ENCODE results near the gene SAMD9L. TPM values are rescaled to one million over a fixed set of nuclear protein-coding genes. Genes with fewer than 3 reads are reported as not detected.

Gene SAMD9L
- total RNA-seq (2014; rRNA removed; shearing (Covaris generic)): 2.4 and 3.3 TPM in 2 replicates
- 1.5 and 2.5 TPM in 2 replicates for polyA plus RNA-seq (2015; cell fraction: cytosol; rRNA removed)
- 10.6 and 11.0 TPM in 2 replicates for polyA plus RNA-seq (2015; cell fraction: nucleus; rRNA removed)

DNA sequence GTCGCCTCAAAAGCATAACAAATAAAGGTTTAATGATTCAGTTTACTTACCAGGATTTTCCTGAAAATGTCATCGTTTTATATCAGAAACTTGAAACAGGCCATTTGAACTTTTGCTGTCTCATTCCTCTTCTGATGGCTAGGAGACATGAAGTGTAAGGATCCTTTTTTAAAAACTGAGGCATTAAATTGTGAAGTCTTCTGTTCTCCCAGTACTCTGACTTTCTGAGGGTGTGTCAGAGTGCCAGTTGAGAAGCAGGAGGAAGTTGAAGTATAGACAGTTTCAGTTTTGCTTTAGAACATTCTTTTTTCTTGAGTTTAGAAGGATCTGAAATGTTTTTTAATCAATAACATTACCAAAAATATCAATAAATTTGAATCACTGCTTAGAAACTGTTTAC lies at the start of gene SAMD9L:
Gene SAMD9L, minus strand, starts transcription at position 242 of the 400 bp plus-strand sequence. CDS start 12,414 bp downstream, outside the sequence.
- in situ Hi-C loops (cut with HindIII; ENCODE audit: low pct_unique_long_range_greater_than_20kb, low sequenced_read_pairs): no loop called here
- DNase-seq (ENCODE audit: low read depth, low spot score): peak; percentile 41

DNA sequence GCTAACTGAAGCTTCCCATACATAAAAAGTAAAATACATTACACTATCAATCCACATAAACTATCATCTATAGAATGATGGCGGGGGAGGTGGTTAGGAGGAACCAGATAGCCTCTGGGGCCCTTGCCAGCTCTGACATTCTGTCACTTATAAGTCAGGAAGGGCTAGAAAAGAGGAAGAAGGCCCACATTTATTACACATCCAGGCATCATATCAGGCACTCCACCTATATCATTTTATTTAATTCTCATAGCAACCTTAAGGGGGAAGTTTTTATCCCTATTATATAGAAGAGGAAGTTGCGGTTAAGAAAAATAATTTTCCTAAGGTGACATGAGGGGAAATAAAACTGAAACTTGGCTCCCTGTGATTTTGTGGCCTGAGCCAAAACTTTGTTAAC lies 48.2 kb upstream of the SAMD9L start:
- in situ Hi-C loops (cut with HindIII; ENCODE audit: low pct_unique_long_range_greater_than_20kb, low sequenced_read_pairs): no loop called here
- no peak for DNase-seq (ENCODE audit: low read depth, low spot score)

DNA sequence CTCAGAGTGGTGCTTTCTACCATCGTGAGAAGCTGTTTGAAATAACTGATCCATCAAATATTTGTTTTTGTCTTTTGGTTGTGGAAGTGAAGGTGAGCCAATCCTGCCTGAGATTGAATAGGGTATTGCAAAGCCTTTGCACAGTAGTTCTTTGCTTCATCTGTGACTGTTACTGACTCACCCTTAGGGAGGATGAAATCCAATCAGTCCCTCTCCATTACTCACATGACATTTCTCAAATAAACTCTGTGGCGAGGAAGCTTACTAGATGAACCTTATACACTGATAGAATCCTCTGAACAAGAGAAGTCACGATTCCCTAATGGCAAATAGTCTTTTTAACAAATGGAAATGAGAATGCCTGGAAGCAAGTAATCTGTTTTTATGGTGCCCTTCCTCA lies 46.2 kb upstream of the SAMD9L start:
- in situ Hi-C loops (cut with HindIII; ENCODE audit: low pct_unique_long_range_greater_than_20kb, low sequenced_read_pairs): no loop called here

DNA sequence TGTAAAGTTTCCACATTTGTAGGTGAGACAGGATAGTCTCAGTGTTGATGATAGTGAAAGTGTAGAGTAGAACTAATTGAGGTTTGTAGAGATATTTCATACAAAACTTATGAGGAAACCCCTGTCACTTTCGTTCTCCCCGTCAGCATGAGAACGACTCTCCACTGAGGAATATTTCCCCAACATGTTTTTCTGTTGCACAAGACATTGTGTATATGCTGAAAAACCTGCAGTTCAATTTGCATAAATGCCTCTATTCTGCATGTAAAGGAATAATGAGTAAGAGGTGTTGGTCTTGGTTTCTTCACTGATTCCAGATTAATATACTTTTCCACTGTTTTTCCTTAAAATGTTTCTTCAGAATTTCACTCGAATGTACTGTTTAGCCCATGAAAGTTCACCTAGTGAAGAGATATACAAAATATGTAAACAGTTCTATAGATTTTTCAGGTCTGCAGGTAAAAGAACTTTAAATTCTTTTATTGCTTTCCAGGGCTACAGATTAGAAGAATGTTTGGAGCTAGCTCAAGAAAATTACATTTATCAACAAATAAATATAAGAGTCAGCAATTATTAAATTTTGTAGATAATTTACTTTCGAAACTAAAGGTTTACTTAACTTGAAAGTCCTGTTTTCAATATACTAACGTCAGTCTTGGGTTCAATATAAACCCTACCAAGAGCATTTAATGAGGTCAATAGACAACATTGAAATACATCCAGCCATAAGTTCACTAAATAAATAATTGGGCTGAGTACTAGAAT lies 40.9 kb upstream of the SAMD9L start:
- in situ Hi-C loops (cut with HindIII; ENCODE audit: low pct_unique_long_range_greater_than_20kb, low sequenced_read_pairs): no loop called here

More for the DNA sequence above, 46.2 kb upstream of the SAMD9L start:
- no peak for DNase-seq (ENCODE audit: low read depth, low spot score)

DNA sequence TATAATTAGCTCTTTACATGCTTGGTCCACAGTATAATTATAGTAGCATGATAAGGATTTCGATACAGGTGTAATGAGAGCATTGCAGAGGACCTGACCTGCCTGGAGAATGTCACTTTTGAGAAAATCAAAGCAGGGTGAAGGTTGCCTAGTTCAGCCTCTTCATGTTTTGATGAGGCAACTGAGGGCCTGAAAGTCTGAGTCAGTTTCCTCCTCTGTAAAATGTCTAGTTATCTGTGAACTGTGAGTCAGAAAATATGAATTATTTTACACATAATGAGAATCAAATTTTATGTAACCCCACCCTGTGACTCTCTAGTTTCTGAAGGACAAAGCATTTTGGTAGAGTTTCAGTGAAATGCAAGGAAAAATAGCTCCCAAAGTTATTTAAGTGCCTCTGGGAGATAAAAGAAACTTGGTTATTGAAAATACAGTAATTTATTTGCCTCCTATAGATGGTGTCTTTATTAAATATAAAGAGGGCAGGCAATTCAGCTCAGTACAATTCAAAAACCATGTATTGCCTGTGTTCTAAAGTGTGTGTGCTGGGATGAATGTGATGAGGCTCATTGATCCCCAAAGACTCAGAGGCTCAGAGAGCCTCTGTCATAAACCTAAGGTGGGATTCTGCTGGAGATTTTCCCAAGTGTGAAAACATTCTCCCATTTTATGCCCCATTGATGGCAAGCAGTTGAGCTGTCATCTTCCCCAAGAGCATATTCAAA lies 37.3 kb upstream of the SAMD9L start:
- DNase-seq (ENCODE audit: low read depth, low spot score): no peak
- in situ Hi-C loops (cut with HindIII; ENCODE audit: low pct_unique_long_range_greater_than_20kb, low sequenced_read_pairs): no loop called here

More for the DNA sequence above, 40.9 kb upstream of the SAMD9L start:
- no peak for DNase-seq (ENCODE audit: low read depth, low spot score)

DNA sequence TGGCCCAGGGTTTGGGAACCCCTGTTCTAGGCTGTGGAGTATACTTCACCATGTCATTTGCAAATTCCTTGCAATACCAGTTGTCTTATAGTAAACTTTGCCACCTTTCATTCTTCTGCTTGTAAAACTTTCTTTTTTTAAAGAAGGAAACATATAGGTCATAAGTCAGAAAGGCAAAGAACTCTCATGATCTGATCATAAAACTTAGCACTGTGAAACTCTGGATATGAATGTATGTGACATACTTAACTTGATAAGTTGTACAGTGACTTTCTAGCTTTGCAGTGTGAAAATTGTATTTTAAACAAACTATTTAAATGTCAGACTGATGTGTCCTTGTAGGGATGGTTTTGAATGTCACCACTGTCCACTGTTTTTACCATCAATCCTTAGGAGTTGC lies 31.0 kb upstream of the SAMD9L start:
- DNase-seq (ENCODE audit: low read depth, low spot score): no peak
- in situ Hi-C loops (cut with HindIII; ENCODE audit: low pct_unique_long_range_greater_than_20kb, low sequenced_read_pairs): no loop called here

DNA sequence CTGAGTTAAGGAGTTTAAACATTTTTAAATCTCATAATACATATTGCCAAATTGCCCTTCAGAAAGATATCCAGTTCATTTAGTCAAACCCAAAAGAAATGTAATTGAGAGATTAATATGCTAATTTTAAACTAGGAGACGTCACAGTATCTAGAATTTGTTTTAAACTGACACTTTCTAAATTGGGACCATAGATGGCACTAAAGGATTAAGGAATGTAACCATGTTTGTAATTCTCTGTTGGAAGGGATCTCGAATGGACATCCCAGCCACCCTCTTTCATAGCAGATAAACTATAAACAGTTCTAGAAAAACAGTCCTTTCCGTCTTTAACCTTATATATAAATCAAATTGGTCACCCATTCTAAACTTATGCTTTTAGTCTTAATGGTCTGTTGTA lies 30.0 kb upstream of the SAMD9L start:
- in situ Hi-C loops (cut with HindIII; ENCODE audit: low pct_unique_long_range_greater_than_20kb, low sequenced_read_pairs): no loop called here

DNA sequence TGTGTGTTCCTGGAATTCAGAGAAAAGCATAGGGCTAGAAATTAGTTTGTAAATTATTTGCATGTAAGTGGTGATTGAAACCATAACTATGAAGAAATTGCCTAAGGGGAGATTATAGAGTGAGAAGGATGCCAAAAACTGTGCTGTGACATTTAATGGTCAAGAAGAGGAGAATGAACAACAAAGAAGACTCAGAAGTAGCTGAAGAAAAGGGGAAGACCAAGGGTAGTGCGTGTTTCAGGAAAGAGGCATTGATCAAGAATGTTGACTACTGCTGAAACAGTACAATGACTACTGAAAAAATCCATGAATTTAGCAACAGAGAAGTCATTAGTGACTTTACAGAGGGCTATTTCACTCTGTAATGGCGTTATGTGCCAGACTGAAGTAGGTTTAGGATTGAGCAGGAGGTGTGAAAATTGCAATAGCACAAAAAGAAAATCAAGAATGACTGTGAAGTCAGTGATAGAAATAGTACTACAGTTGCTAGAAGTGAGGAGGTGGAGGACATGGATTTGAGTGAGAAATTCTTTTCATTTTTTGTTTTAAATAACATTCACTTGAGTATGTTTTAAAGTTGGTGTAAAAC lies 28.9 kb upstream of the SAMD9L start:
- in situ Hi-C loops (cut with HindIII; ENCODE audit: low pct_unique_long_range_greater_than_20kb, low sequenced_read_pairs): no loop called here
- peak; percentile 89 for DNase-seq (ENCODE audit: low read depth, low spot score)

More for the DNA sequence above, 30.0 kb upstream of the SAMD9L start:
- DNase-seq (ENCODE audit: low read depth, low spot score): peak; percentile 71

DNA sequence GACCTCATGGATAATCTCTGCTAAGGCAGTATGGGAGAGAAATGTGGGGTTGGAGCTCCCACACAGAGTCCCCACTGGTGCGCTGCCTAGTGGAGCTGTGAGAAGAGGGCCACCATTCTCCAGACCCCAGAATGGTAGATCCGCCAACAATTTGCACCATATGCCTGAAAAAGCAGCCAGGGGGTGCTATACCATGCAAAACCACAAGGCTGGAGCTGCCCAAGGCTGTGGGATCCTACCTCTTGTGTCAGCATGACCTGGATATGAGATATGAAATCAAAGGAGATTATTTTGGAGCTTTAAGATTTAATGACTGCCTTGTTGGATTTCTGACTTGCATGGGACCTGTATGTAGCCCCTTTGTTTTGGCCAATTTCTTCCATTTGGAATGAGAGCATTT lies 27.0 kb upstream of the SAMD9L start:
- DNase-seq (ENCODE audit: low read depth, low spot score): no peak
- in situ Hi-C loops (cut with HindIII; ENCODE audit: low pct_unique_long_range_greater_than_20kb, low sequenced_read_pairs): no loop called here

DNA sequence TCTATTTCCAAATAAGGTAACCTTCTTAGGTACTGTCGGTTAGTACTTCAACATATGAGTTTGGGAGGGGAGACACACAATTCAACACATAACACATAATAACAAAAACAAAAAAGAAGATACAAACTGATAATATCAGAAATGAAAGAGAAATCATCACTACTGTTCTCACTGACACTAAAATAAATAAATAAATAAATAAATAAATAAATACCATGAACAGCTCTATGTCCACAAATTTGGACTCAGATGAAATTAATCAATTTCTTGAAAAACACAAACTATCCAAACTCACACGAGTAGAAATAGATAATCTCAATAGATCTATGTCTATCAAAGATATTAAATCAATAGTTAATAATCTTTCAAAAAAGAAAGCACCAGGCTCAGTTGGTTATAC lies 24.5 kb upstream of the SAMD9L start:
- DNase-seq (ENCODE audit: low read depth, low spot score): no peak
- in situ Hi-C loops (cut with HindIII; ENCODE audit: low pct_unique_long_range_greater_than_20kb, low sequenced_read_pairs): no loop called here

DNA sequence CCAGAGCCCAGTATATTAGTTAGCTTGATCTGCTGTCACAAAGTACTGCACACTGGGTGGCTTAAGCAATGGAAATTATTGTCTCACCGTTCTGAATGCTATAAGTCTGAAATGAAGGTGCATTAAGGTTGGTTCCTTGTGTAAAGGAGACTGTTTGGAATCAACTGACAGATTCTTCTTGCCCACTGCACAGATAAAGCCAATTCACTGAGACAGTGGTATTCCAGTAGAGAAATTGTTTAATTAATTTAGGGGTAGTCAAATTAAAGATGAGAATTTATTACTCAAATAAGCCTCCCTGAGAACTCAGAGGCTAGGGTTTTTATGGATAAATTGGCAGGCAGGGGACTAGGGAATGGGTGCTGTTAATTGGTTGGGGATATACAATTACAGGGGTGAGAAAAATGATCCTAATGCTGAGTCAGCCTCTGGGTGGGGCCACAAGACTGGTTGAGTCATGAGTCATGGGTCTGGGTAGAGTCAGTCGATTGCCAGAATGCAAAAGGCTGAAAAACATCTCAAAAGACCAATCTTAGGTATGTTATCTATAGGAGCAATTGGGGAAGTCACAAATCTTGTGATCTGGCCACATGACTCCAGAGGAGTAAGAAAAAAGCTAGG lies 23.5 kb upstream of the SAMD9L start:
- DNase-seq (ENCODE audit: low read depth, low spot score): no peak
- in situ Hi-C loops (cut with HindIII; ENCODE audit: low pct_unique_long_range_greater_than_20kb, low sequenced_read_pairs): no loop called here

DNA sequence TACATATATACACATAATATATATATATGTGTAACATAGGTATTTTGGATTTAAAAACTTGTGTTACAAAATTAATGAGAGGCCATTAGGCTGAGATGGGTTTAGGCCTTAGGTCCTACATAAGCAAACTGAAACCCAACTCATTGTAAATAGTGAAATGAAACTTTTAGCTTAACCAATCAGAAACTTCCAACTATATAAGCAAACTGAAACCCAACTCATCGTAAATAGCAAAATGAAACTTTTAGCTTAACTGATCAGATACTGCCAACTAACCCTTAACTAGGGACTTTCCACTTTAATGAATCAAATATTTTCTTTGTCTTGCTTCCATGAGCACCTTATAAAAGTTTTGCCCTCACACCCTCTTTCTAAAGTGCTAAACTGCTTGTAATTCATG lies 17.3 kb upstream of the SAMD9L start:
- in situ Hi-C loops (cut with HindIII; ENCODE audit: low pct_unique_long_range_greater_than_20kb, low sequenced_read_pairs): no loop called here
- no peak for DNase-seq (ENCODE audit: low read depth, low spot score)

DNA sequence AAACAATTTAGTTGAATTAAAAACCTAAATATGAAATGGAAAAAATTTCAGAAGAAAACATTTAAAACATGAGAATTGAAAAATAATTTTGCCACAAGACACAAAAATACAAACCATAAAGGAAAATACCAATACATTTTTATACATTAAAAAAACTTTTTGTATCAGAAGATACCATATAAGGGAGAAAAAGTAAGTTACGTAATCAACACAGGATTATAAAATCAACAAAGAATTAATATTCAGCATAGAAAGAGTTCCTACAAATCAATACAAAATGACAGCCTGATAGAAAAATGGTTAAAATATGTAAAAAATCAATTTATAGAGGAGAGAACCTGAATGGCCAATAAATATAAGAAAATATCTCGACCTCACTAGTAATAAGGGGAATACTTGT lies 16.6 kb upstream of the SAMD9L start:
- in situ Hi-C loops (cut with HindIII; ENCODE audit: low pct_unique_long_range_greater_than_20kb, low sequenced_read_pairs): no loop called here
- DNase-seq (ENCODE audit: low read depth, low spot score): no peak

DNA sequence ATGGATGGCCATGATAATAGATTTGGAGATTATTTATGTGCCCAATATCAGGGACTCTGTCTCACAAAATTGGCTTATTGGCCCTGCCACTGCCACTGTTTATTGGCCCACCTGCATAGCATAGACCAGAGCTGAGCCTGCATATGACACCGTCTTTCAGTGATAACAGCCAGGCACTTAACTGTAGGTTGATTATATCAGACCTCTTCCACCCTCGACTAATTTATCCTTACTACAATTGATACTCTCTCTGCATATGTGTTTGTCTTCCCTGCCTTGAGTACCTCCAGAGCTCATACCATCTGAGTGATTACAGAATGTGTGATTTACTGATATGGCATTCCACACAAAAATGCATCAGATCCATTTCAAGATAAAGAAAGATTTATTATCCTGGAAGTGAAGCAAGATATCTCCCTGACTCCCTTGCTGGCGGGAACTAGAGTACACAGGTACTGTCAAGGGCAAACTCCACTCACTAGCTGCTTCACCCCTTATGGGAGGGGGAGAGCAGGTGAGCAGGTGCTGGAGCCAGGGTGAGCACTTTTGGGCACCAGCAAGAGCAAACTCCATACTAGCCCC lies 13.1 kb upstream of the SAMD9L start:
- in situ Hi-C loops (cut with HindIII; ENCODE audit: low pct_unique_long_range_greater_than_20kb, low sequenced_read_pairs): no loop called here
- DNase-seq (ENCODE audit: low read depth, low spot score): no peak

DNA sequence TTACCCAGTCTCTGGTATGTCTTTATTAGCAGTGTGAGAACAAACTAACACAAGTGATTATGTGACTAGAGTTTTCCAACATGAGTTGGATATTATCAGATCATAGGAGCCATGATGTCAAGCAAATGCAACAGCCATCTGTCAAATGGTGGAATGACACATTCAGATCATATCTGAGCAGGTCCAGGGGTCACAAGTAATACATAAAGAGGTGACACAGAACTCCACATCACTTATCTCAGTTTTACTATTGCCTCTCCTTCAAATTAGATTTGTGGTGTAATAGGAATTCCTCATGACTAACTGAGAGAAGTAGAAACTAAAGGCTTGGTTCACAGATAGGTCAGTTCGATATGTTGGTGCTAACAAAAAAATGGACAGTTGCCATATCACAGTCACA lies 12.2 kb upstream of the SAMD9L start:
- no peak for DNase-seq (ENCODE audit: low read depth, low spot score)
- in situ Hi-C loops (cut with HindIII; ENCODE audit: low pct_unique_long_range_greater_than_20kb, low sequenced_read_pairs): no loop called here

DNA sequence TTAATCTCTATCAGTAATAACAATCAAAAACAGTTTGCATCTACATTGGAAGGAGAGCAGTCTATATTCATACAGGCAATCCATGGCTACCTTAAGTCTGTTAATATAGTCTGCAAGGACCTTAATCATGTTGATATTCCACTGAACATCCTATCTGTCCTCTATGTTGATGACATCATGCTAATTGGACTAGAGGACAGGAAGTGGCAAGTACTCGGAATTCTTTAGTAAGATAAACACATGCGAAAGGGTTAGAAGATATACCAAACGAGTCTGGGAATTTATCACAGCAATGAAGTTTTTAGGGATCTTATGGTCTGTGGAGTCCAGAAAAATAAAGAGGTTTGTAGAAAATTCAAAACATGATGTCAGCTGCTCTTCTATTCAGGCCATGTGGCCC lies 11.3 kb upstream of the SAMD9L start:
- no peak for DNase-seq (ENCODE audit: low read depth, low spot score)
- in situ Hi-C loops (cut with HindIII; ENCODE audit: low pct_unique_long_range_greater_than_20kb, low sequenced_read_pairs): no loop called here

DNA sequence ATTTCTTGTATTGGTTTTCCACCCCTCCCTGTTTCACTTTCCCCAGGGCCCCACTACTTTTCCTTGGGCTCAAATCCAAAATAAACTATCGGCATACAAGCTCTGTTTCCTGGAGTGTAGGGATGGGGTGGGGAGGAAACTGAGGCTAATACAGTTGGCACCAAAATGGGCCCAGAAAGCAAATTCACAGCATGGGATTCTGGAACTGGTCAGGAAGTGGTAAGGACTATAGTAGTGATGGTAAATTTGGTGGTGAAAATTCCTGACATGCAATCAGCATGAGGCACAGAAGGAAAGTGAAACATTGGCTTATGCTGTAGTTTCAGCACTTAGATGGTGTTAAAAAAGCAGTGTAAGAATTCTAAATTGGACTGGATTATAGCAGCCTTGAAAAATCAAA lies 8.7 kb upstream of the SAMD9L start:
- in situ Hi-C loops (cut with HindIII; ENCODE audit: low pct_unique_long_range_greater_than_20kb, low sequenced_read_pairs): no loop called here
- no peak for DNase-seq (ENCODE audit: low read depth, low spot score)

Measured in SK-MEL-5 (cell line).